Parathyroid adenoma (tissue), 2 donors: Measurements from ENCODE around the gene SLC7A6.

ENCODE experiments used
- H2AFZ ChIP-seq: fragments of 300-600 bp; sonication (generic); one replicate; pipeline ENCODE4 v1.7.0; 2017; ENCODE audit warnings: antibody characterized with exemption, mild to moderate bottlenecking
- H3K27ac ChIP-seq: fragments of 300-600 bp; sonication (generic); one replicate; pipeline ENCODE4 v1.7.0; 2017
- H3K27me3 ChIP-seq: fragments of 300-600 bp; sonication (generic); one replicate; pipeline ENCODE4 v1.7.0; 2017; ENCODE audit warnings: low read length; ENCODE audit not compliant: control insufficient read depth, insufficient read depth
- H3K36me3 ChIP-seq: fragments of 300-600 bp; sonication (generic); one replicate; pipeline ENCODE4 v1.7.0; 2017; ENCODE audit warnings: low read length; ENCODE audit not compliant: control insufficient read depth, insufficient read depth
- H3K4me1 ChIP-seq: fragments of 300-600 bp; sonication (generic); one replicate; pipeline ENCODE4 v1.7.0; 2017; ENCODE audit warnings: control low read depth
- H3K4me2 ChIP-seq: fragments of 300-600 bp; sonication (generic); one replicate; pipeline ENCODE4 v1.7.0; 2017; ENCODE audit warnings: low read length
- H3K4me3 ChIP-seq: fragments of 300-600 bp; sonication (generic); one replicate; pipeline ENCODE4 v1.7.0; 2017; ENCODE audit warnings: low read depth, low read length
- H3K79me2 ChIP-seq: fragments of 300-600 bp; sonication (generic); one replicate; pipeline ENCODE4 v1.7.0; 2017; ENCODE audit warnings: control low read depth
- H3K9ac ChIP-seq: fragments of 300-600 bp; sonication (generic); one replicate; pipeline ENCODE4 v1.7.0; 2017; ENCODE audit warnings: mild to moderate bottlenecking
- H3K9me3 ChIP-seq: fragments of 300-600 bp; sonication (generic); one replicate; pipeline ENCODE4 v1.7.0; 2017; ENCODE audit warnings: low read length; ENCODE audit not compliant: control insufficient read depth
- CTCF ChIP-seq: fragments of 300-600 bp; sonication (generic); IDR thresholded peaks from one replicate; pipeline ENCODE4 v1.7.0; 2017; ENCODE audit warnings: antibody characterized with exemption, mild to moderate bottlenecking
- donor health status: primary hyperparathyroidism.

SLC7A6 gene

GRCh38 chr16:68349838-68350410 is 85.6 kb downstream of the SLC7A6 start:
- H3K79me2 ChIP-seq = peaks cover 2% of the 10 kb centered on the region
- H3K9me3 ChIP-seq = no peaks in the 10 kb centered on the region
- H3K27ac ChIP-seq = no peak overlapping the region
- H3K36me3 ChIP-seq = no peaks in the 10 kb centered on the region
- no peaks in the 10 kb centered on the region for H3K4me1 ChIP-seq
- no peak overlapping the region for H3K9ac ChIP-seq
- H2AFZ ChIP-seq = no peak overlapping the region
- TF ChIP-seq CTCF = no peak
- no peak overlapping the region for H3K4me2 ChIP-seq
- no peak overlapping the region for H3K4me3 ChIP-seq
- H3K27me3 ChIP-seq = no peaks in the 10 kb centered on the region

- Histone ChIP-seq H3K27ac (no peak overlapping the region), H3K4me1 (no peaks in the 10 kb centered on the region), H3K9ac (no peak overlapping the region), H3K9me3 (no peaks in the 10 kb centered on the region), H3K79me2 (peaks cover 2% of the 10 kb centered on the region), H3K4me2 (no peak overlapping the region), H2AFZ (no peak overlapping the region), H3K27me3 (no peaks in the 10 kb centered on the region), H3K4me3 (no peak overlapping the region), H3K36me3 (no peaks in the 10 kb centered on the region)
- no peak for TF ChIP-seq CTCF
Measured at GRCh38 chr16:68350813-68351350, 86.6 kb downstream of the SLC7A6 start.
